Inflammatory macrophage treated with lipopolysaccharide for 1 hour (primary cell): ENCODE data around the gene H3-3A.

Experiments used
- DNase-seq, 2 donors: peaks; one replicate each; pipeline ENCODE4 v3.0.0-alpha.2; 2020 to 2022

H3-3A gene

DNA sequence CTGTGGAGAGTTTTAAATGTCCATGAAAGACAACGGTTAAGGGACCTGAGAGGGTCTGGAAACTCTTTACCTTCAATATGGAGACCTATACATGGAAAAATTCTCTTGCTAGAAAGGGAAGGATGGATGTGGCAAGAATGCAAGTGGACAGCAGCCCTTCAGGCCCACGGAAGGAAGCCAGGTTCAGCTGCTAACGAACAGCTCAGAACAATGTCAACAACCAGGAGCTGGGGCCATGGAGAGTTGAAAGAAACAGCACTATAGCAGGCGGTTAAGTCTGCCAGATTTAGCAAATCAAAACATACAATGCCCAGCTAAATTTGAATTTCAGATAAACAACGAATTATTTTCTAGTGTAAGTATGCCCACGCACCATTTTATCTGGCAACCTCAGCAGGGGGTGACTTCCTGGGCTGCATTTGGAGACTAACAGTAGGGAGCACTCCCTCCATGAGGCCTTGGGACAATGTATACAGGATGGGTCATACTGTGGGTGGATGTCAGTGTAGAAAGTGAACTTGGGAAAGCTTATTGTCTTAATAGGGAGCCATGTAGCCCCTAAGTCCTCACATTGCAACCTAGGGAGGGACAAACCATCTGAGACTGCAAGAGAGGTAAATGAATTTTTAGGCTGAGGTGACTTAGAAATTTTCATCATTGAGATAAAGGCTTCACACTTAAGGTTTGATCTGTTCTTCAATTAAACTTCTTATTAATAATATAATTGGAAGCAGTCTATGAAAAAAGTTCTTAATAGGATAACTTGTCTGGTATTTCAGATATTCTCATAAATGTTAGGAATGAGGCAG lies 7.8 kb upstream of the H3-3A start:
- no peak for DNase-seq

DNA sequence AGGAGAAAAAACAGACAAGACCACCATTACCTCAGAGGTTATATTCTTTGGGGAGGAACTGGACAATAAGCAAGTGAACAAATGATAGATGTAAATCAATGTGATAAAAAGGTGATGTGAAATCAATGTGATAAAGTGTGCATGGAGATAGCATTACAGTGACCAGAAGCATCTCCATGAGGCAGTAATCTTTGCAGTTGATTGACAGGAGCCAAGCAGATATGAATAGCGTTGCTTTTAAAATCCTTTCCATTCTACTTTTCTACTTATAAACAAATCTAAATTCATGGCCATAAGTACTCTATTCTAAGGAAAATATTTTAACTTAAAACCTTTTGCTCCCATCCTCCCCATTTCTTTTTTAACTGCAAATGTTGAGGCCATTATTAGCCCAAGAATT lies 2.8 kb upstream of the H3-3A start:
- no peak for DNase-seq

DNA sequence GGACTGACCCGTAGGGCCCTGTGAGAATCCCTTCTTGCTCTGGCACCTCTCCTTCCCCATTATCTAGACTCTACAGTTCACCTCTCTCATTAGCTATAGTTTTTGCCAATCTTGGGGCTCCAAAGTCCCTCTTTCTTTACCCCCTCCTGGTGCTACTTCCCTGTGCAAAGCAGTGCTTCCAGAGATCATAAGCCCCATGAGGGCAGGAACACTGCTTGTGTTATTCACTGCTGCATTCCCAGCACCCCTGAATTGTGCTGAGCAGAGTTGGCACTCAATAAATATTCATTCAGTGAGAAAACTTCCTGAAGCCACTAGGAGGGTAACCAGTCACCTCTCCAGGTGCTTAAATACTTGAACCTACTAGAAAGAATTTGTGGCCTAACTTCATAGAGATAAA lies 2.1 kb upstream of the H3-3A start:
- DNase-seq: no peak

DNA sequence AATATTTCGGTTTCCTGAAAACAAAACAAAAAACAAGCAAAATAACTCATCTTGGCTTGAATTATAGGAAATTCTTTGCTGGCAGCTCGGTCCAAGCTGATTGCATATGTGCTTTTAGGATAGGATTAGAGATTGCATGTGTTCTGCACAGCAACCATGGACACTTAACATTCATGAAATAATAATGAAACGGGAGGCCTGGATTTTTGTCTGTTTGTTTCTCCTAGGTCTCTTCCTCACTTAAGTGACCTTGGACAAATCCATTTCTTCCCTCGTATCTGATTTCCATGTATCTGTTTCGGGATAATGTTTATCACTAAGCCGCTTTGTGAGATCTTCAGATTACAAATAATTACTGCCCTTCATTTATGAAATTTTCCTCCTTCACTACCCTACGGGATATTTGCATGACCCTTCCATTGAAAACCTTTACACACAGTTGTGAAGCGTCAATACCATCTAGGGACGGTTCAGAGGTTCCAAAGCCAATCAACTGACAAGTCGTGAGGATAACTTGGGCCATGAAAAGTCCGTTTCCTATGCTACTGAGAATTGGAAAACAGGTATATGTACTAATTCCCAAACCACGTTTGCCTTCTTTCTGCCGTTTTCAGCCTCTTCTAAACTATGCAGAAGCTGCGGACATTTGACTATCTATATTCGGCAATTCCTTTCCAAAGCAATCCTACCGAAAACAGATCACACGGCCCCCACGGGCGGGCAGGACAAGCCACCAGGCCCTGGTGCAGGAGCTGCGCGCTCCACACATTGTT lies 1.3 kb upstream of the H3-3A start:
- peak; percentile 18 to 30 for DNase-seq

DNA sequence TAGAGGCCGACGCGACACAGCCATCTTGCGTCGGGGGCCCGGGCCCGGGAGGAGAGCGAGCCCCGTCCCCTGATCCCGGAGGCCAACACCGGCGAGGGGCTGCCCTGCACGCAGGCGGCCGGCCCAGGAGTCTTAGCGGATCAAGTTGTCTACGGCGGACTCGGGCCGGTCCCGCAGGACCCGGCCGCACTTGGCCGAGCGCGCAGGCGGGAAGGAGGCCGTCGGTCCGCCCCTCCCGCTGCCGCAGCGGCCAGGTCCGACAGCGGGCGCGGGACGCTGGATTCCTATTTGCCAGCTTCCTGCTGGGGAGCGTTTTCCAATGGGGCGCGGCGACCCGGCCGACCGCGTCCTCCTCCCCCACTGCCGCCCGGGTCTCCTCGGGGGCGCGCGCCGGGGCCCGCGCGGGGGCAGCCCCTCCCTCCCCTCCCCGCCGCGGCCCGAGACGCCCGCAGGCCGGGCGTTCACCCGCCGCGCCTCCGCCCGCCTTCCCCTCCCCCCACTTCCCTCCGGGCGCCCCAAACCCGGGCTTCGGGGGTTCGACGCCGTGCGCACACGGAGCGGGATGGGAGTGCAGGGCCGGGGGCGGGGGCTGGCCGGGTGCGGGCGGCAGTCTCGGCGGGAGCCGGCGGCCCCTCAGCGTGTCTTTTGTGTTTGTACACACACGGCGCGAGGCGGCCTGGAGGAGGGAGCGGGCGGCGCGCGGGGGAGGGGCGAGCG lies 517 bp upstream of the H3-3A start:
- DNase-seq: peak; percentile 42 to 56

DNA sequence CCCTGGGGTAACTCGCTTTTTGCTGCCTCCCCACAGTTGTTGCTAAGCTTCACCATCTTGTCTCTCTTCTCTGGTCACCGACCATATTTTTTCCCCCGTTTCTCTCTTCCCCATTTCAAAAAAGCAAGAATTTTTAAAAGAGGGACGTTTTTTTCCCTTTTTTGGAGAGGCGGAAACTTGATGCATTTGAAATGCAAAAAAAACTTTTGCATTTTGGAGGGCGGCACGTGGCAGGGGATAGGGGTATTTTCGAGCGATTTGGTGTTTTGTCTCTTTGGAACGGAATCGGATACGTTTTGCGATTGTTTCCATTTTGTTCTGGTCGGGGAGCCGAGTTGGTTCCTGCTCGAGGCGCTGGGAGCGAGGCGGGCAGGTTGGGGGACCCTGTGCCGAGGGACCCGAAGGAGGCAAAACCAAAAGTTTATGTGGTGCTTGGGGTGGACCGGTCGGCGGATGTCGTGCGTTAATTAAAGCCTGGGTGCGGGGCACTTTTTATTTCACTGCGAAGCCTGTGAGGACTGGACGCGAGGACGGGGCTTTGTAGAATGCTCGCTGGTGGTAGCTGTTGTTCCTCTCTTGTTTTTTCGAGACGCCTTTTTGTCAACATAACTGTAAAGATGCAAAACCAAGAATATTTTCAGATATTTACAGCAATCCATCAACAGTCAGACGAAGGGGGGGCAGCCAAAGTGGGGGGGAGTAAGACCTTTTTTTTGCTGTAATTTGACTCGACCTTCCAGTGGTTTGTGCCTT lies 884 bp downstream of the H3-3A start:
- DNase-seq: peak; percentile 20 to 57

DNA sequence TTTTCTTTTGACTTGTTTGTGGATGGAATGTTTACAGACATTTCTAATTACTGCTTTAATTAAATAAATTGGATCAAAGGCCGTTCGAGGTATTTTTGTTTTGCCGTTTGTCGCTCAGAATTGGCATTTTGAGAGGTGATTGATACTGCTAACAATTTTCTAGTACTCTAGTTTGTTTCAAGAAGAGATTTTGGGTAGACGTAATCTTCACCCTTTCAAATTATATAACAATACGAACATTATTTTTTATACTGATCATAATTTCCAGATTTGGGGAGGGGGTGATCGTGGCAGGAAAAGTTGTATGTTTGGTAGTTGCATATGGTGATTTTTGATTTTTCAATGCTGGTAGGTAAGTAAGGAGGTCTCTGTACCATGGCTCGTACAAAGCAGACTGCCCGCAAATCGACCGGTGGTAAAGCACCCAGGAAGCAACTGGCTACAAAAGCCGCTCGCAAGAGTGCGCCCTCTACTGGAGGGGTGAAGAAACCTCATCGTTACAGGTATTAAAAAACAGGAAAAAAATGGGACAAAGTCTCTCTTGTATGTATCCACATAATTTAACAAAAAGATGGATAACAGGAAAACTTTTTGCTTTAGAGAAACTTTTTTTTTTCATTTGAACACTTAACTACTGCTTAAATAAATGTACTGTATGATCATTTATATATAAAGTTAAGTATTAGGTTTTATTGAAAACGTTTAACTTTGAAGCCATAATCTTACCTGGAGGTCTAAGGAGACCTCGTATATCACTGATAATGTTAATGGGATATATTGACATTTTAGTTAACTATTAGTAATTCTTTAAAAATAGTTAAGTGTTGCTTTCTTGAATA lies 1.7 kb downstream of the H3-3A start:
- peak in 1 of 2 donors; percentile 51 for DNase-seq

DNA sequence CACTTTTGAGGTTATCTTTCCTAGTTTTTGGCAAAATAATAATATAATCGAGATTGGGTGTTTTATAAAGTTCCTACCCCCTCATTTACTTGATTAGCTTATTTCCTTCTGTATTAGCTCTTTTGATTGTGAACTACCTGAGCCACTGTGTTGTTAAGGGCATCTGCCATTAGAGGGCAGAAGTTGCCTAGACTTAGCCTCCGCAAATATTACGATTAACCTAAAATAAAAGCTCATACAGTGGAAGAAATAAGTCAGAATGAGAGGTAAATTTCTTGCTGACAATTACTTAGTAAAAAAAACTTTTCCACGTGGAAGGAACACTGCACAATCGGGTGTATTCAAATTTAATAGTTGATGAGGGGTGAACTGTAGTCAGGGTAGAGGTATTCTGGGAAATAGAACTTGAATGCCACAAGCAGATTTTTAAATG lies 2.3 kb downstream of the H3-3A start:
- DNase-seq: peak; percentile 57 to 59

DNA sequence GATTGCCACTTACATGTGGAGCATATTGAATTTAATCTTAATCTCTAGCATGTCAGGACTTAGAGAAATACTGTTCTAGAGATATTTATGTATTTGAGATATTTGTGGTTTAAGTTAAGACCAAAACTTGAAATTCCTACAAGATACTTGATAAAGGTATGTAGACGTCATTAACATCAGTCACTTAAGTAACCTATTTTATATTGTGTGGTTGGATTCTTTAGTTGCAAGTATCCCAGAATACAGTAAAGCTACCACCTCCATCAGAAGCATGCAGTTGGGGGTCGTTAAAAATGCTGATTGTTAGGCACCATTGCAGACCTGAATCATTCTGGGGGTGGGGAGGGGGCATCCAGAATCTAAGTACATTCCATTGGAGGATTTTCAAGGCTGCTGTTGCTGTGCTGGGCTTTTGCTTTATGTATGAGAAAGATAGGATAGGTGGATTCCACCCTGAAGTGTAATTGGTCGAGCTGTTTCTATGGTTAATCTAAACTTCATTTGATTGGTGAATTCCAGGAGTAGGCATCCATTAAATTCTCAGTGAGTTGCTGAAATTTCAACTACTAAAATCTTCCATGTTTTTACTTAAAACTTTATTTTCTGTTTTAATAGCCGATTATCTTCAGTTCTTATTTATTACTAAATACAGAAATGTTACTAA lies 4.0 kb downstream of the H3-3A start:
- DNase-seq: no peak

DNA sequence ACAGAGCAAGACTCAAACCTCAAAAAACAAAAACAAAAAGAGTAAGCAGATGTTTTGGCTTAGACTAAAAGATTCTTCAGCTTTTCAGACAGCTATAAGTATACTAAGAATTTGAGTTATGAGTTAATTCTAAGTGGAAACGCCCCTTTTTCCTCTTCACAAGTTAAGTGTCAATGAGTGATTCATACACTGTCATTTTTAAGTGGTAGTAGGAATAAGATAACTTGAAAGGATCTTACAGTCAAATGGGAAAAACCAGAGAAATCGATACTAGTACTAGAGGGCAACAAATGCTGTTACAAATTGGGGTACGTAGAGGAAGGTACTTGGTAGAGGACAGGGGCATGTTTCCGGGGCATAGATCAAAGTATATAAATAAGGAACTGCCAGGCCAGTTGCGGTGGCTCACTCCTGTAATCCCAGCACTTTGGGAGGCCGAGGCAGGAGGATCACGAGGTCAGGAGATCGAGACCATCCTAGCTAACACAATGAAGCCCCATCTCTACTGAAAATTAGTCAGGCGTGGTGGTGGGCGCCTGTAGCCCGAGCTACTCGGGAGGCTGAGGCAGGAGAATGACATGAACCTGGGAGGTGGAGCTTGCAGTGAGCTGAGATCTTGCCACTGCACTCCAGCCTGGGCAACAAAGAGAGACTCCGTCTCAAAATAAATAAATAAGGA lies 7.4 kb downstream of the H3-3A start:
- no peak for DNase-seq

DNA sequence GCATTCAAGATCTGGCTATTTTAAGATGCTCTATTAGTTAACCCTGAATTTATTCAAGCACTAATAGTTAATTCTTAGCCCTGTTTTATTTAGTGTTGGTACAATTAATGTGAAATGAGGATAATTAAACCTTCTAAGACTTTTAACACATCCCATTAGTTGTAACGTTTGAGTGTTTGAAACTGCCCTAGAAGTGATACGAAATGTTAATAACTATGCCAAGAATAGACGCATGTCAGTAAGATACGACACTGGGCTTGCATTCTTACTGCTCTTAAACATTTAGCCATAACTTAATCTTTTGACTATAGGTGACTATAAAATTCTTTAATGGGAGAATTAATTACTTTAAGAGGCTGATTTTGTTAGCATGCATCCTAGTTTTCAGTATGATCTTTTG lies 9.8 kb downstream of the H3-3A start:
- DNase-seq: no peak

DNA sequence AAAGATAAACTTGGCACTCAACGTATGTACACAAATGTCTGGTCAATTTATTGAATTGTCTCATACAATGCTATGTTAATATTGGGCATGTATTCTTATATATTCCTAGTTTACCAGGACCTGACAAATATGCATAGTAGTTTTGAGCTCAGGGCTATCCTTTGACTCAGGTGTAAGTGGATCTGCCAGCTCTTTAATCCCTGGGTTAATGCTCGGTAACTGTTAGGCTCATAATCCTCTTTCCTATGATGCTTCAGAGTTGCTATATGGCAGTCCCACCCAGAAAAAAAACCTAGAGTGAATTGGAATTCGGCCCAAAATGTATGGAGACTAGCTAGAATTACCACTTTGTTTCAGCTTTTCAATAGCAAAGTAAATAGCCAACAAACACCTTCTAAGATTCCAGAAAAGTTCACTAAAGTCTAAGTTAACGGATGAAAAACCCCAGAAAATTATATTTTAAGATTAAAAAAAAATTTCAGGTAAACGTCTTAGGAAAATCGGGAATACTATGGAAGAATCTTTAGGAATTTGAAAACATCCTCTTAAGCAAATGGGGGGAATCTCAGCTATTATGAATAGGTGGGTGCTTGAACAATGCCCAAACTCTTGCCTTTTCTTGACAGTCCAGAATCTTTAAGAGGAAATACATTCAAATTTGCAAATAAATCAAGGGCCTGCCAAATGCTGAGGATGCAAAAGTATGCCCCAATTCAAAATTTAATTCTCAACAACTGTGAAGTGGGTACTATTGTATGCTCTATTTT lies 10.9 kb downstream of the H3-3A start:
- DNase-seq: no peak

DNA sequence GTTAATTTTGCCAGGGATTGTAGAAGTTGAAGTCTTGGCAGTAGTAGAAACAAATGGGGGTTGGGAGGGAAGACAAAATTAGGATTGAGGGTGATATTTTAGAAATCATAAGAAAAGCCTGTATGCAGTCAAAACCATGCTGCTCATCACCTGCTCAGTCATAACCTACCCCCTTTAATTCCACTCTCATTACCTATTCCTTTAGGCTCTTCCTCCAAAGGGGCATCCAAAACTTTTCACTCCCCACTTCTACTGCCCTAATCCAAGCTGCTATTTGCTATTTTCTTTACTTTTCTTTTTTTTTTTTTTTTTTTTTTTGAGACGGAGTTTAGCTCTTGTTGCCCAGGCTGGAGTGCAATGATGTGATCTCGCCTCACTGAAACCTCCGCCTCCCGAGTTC lies 11.5 kb downstream of the H3-3A start:
- DNase-seq: no peak

DNA sequence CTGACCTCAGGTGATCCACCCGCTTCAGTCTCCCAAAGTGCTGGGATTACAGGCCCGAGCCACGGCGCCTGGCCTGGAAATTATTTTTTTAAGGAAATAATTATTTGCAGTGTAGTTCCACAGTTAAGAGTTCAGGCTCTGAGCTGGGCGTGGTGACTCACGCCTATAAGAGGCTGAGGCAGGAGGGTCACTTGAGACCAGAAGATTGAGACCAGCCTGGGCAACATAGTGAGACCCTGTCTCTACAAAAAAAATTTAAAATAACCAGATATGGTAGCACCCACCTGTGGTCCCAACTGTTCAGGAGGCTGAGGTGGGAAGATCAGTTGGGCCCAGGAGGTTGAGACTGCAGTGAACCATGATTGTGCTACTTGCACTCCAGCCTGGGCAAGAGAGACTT lies 13.9 kb downstream of the H3-3A start:
- no peak for DNase-seq

DNA sequence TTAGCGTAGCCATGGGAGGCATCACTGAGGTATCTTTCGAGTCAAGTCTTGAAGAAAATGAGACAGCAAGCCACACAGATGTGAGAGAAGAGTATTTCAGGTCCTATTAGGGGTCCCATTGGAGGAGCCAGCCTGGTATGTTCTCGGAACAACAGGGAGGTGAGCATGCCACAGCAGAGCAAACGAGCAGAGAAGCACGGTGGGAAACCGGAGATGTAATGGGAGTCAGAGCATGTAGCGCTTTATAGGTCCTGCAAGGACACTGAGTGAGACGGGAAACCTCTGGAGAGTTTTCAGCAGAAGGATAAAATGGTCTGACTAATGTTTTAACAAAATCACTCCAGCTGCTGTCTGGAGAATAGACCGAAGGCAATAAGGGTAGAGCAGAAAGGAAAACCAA lies 15.9 kb downstream of the H3-3A start:
- no peak for DNase-seq

DNA sequence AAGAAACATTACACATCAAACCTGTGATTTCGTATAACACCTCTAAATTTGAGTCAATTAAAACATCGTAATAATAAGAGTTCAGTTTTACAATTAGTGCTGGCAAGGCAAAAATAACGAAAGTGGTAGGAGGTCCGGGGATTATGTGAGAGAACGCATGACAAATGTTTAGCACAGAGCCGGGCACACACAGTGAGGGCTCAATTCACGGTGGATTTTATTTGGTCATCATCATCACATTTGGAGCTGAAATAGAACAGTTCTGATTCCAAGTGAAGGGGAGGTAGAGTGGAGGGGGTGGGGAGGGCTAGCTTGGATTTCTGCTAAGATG lies 20.0 kb downstream of the H3-3A start:
- no peak for DNase-seq

DNA sequence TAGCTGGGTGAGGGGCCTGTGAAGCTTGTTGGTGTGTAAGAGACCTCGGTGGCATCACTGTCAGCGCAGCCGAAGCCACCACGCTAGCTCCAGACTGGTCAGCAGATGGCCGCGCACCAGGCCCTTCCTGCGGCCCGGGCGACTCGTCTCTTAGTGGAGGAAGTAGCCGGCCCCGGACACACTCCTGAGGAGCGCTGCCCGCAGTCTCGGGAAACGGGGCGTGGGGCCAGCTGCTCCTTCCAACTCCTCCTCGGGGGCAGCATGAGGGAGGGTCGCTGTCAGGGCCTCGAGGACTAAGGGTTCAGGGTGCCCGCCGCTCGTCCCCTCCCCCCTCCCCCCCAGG lies 20.4 kb downstream of the H3-3A start:
- peak; percentile 40 to 52 for DNase-seq

DNA sequence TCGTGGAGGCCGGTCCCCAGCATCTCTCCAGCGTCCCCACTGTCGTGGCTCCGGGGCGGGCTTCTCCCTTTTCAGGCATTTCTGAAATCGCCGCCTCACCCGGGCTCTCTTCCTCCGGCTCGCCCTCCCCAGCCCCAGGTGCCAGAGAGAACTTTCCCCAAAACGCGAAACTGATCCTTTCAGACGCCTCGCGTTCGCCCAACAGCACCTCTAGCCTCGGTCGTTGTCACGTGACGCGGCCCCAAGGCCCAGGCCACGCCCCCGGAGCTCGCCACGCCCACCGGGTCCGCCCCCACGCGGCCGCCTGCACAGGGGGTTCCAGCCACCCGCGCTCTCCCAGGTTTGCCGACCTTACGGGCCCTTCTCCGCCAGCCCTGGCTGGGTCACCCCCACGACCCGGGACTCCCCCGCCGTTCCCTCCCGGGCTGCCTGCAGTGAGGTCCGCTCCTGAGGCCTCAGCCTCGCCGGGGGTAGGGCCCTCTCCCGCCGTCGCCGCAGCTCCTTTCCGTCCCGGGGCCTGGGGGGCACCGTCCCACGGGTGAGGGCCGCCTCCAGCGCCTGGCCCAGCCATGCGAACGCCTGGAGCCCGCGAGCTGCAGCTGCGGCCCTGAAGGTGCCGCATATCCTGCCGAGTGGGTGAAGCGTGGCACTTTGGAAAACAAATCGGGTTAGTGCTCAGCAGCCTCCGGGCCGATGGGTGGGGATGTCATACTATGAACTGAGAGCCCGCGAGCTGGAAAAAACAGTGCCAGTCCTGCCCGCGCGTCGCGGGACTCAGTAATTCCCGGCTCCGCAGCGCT lies 21.0 kb downstream of the H3-3A start:
- peak; percentile 71 to 85 for DNase-seq

DNA sequence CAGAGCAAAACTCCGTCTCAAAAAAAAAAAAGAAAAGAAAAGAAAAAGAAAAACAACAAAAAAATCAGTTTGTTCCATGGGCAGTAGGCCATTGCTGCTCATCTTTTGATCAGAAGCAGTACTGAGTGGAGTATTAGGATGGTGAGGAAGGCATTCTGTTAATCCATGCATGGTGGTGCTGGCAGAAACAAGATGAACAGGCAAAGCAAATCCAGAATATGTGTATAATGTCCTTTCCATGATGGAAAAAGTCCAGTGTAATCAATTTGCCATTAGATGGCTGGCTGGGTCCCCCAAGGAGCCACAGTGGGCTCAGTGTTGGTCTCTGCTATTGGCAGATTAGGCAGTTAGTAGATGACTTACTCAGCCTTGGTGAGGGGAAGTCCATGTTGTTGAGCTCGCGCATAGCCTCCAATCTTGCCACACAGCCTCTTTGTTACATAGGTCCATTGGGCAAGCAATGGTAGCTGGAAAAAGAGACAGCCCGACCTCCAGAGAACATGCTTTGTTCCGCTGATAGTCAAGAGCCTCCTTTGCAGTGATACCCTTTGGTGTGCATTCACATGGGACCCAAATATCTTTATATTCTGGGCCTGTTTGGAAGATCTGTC lies 23.3 kb downstream of the H3-3A start:
- peak; percentile 53 to 71 for DNase-seq
